ENCODE data around the gene IFNAR1.

DNA sequence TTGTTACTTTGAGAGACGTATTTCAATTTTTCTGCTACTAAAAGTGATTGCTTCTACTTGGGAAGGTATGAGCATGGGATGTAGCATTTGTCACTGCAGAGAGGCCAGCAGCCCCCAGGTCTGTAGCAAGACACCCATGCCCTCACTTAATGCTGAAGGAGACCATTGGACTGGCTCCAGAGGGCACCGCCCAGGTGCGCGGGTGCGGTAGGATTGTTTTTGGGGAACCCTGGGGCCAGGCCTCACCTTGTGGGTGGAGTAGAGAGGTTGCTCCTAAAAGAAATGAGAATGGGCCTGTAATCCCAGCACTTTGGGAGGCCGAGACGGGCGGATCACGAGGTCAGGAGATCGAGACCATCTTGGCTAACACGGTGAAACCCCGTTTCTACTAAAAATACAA is 47.8 kb downstream of the IFNAR1 start:
- TF ChIP-seq, protein P1, sequence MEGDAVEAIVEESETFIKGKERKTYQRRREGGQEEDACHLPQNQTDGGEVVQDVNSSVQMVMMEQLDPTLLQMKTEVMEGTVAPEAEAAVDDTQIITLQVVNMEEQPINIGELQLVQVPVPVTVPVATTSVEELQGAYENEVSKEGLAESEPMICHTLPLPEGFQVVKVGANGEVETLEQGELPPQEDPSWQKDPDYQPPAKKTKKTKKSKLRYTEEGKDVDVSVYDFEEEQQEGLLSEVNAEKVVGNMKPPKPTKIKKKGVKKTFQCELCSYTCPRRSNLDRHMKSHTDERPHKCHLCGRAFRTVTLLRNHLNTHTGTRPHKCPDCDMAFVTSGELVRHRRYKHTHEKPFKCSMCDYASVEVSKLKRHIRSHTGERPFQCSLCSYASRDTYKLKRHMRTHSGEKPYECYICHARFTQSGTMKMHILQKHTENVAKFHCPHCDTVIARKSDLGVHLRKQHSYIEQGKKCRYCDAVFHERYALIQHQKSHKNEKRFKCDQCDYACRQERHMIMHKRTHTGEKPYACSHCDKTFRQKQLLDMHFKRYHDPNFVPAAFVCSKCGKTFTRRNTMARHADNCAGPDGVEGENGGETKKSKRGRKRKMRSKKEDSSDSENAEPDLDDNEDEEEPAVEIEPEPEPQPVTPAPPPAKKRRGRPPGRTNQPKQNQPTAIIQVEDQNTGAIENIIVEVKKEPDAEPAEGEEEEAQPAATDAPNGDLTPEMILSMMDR (IDR thresholded peaks at IDR 0.05) = no peak
- TF ChIP-seq POLR2AphosphoS5 (IDR thresholded peaks at IDR 0.05) = no peak
